Endodermal cell (in vitro differentiated cells): Measurements from ENCODE around the gene DNM1L. TPM values are rescaled to one million over a fixed set of nuclear protein-coding genes. Genes with fewer than 3 reads are reported as not detected.

Experiments
- DNase-seq: peaks from one replicate; pipeline ENCODE4 v3.0.0-alpha.2; 2017
- H3K27ac ChIP-seq: 2 replicates; pipeline ENCODE4 v1.5.1; 2013; ENCODE audit warnings: mild to moderate bottlenecking, low read depth, low read length, moderate library complexity
- H3K27me3 ChIP-seq: 2 replicates; pipeline ENCODE4 v1.6.1; 2013; ENCODE audit warnings: mild to moderate bottlenecking, low read length, moderate library complexity; ENCODE audit not compliant: insufficient read depth, control insufficient read depth, poor library complexity, severe bottlenecking
- H3K36me3 ChIP-seq: 2 replicates; pipeline ENCODE4 v1.7.0; 2013; ENCODE audit warnings: mild to moderate bottlenecking, low read length, moderate library complexity; ENCODE audit not compliant: control insufficient read depth, insufficient read depth
- H3K4me1 ChIP-seq: one replicate; pipeline ENCODE4 v1.7.0; 2013; ENCODE audit warnings: low read length; ENCODE audit not compliant: control insufficient read depth, insufficient read depth
- H3K4me3 ChIP-seq: 2 replicates; pipeline ENCODE4 v1.5.1; 2013; ENCODE audit warnings: mild to moderate bottlenecking, low read length, moderate library complexity
- H3K9ac ChIP-seq: 2 replicates; pipeline ENCODE4 v1.6.1; 2013; ENCODE audit warnings: mild to moderate bottlenecking, low read length, moderate library complexity; ENCODE audit not compliant: poor library complexity, severe bottlenecking; ENCODE audit errors: extremely low read depth
- H3K9me3 ChIP-seq: 2 replicates; pipeline ENCODE4 v1.6.1; 2013; ENCODE audit warnings: mild to moderate bottlenecking, low read length, moderate library complexity; ENCODE audit not compliant: control insufficient read depth
- H3K27ac Mint-ChIP-seq: 2 replicates; pipeline ENCODE4 v1.8.0; 2020; ENCODE audit warnings: mixed read lengths
- H3K27me3 Mint-ChIP-seq: 2 replicates; pipeline ENCODE4 v1.8.0; 2021; ENCODE audit warnings: mild to moderate bottlenecking, mixed read lengths; ENCODE audit not compliant: insufficient read depth
- H3K36me3 Mint-ChIP-seq: 2 replicates; pipeline ENCODE4 v1.8.0; 2020; ENCODE audit warnings: low read depth, mixed read lengths
- H3K4me1 Mint-ChIP-seq: 2 replicates; pipeline ENCODE4 v1.8.0; 2020; ENCODE audit warnings: mixed read lengths
- H3K4me3 Mint-ChIP-seq: 2 replicates; pipeline ENCODE4 v1.8.0; 2020; ENCODE audit warnings: mild to moderate bottlenecking, moderate library complexity, mixed read lengths
- H3K9me3 Mint-ChIP-seq: 2 replicates; pipeline ENCODE4 v1.8.0; 2020; ENCODE audit warnings: mild to moderate bottlenecking, mixed read lengths
- WGBS, 2 experiments: methylation state at CpG; one replicate each; pipeline versions ENCODE4 v1.1.5 to v1.1.7; 2013; ENCODE audit warnings: missing lambda C conversion rate in 2 of 2, mixed read lengths in 1 of 2; ENCODE audit not compliant: insufficient coverage in 1 of 2, insufficient read length in 1 of 2; 5-methylcytosine and 5-hydroxymethylcytosine counted together
- total RNA-seq, 2 donors: library from RNA; stranded (reverse); fragmentation: NEBNext Ultra II Directional in 1 of 2; extraction: Animal tissue kit (Norgen Biotek cat#: 25700) in 1 of 2; gene quantifications; 2 replicates in 1 of 2; 3 replicates in 1 of 2; pipeline ENCODE4 v1.2.1, GENCODE V29; 2021
- TF ChIP-seq, protein P1 (sequence below): fragments of 200-600 bp; sonication (generic); conservative IDR thresholded peaks from 2 replicates; pipeline ENCODE4 v1.5.0; 2021; ENCODE audit warnings: antibody characterized with exemption, mild to moderate bottlenecking

The DNM1L gene
- total RNA-seq, 2 donors from 2014 or later, result 100 to 156 TPM

DNA sequence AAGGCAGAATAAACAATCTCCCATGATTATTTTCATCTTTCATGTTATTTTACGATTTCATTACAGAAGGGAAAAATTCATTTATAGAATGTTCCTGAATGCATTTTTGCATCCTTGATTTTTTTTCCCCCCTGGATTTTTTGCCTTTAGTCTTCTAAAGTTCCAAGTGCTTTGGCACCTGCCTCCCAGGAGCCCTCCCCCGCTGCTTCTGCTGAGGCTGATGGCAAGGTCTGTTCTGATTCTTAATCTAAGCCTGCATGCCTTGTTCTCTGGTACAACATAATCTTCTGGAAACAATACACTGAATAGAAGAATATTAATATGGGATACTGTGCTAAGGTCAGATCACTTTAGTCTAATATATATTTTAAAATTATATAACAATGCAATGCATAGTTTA lies 58.6 kb downstream of the DNM1L start:
- no peak for DNase-seq
- peaks cover 79% of the 10 kb centered on the region for H3K36me3 Mint-ChIP-seq

DNA sequence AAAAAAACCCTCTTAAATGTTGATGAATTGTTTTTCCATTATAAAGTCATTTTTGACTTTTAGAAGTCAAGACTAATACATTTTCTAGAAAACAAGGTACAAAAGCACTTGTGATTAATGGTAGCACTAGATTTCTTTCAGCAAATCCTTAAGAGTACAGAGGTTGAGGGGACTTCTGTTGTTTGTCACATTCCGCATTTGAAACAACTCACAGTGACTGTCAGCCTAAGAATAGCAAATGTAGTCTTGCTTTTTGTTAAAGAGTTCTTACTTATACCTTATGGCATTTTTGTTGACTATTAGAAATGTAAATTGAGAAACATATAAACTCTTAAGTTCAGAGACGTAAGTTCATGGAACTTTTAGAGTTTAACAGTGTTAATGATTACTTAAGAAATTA lies 60.2 kb downstream of the DNM1L start:
- peak overlapping the region; percentile 10 for H3K27ac Mint-ChIP-seq
- Histone ChIP-seq H3K27ac (no peak overlapping the region), H3K36me3 (peaks cover 95% of the 10 kb centered on the region), H3K9ac (no peak overlapping the region), H3K4me1 (no peaks in the 10 kb centered on the region), H3K4me3 (no peak overlapping the region), H3K9me3 (no peaks in the 10 kb centered on the region), H3K27me3 (no peaks in the 10 kb centered on the region)
- 70 to 82% methylated on average over 2 of the region's 2 CpGs for WGBS, 2 experiments
- DNase-seq, result no peak
- H3K4me1 Mint-ChIP-seq, result peaks cover 9% of the 10 kb centered on the region
- peaks cover 79% of the 10 kb centered on the region for H3K36me3 Mint-ChIP-seq
- no peaks in the 10 kb centered on the region for H3K9me3 Mint-ChIP-seq
- TF ChIP-seq, protein P1, sequence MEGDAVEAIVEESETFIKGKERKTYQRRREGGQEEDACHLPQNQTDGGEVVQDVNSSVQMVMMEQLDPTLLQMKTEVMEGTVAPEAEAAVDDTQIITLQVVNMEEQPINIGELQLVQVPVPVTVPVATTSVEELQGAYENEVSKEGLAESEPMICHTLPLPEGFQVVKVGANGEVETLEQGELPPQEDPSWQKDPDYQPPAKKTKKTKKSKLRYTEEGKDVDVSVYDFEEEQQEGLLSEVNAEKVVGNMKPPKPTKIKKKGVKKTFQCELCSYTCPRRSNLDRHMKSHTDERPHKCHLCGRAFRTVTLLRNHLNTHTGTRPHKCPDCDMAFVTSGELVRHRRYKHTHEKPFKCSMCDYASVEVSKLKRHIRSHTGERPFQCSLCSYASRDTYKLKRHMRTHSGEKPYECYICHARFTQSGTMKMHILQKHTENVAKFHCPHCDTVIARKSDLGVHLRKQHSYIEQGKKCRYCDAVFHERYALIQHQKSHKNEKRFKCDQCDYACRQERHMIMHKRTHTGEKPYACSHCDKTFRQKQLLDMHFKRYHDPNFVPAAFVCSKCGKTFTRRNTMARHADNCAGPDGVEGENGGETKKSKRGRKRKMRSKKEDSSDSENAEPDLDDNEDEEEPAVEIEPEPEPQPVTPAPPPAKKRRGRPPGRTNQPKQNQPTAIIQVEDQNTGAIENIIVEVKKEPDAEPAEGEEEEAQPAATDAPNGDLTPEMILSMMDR, result no peak
- no peak overlapping the region for H3K4me3 Mint-ChIP-seq
- no peaks in the 10 kb centered on the region for H3K27me3 Mint-ChIP-seq

More for the DNA sequence above, 58.6 kb downstream of the DNM1L start:
- H3K36me3 ChIP-seq, result peaks cover 96% of the 10 kb centered on the region
- H3K9ac ChIP-seq, result no peak overlapping the region
- H3K4me3 Mint-ChIP-seq, result no peak overlapping the region
- no peaks in the 10 kb centered on the region for H3K27me3 Mint-ChIP-seq
- H3K27ac Mint-ChIP-seq, result no peak overlapping the region
- no peak overlapping the region for H3K27ac ChIP-seq
- TF ChIP-seq, protein P1, result no peak
- H3K9me3 ChIP-seq, result no peaks in the 10 kb centered on the region
- no peaks in the 10 kb centered on the region for H3K27me3 ChIP-seq
- H3K4me1 ChIP-seq, result no peaks in the 10 kb centered on the region
- H3K4me3 ChIP-seq, result no peak overlapping the region
- WGBS, 2 experiments, result 94% methylated on average over 2 of the region's 2 CpGs; no CpG with 5 or more reads in 1 of the 2 experiments
- H3K4me1 Mint-ChIP-seq, result peaks cover 9% of the 10 kb centered on the region
- H3K9me3 Mint-ChIP-seq, result no peaks in the 10 kb centered on the region

DNA sequence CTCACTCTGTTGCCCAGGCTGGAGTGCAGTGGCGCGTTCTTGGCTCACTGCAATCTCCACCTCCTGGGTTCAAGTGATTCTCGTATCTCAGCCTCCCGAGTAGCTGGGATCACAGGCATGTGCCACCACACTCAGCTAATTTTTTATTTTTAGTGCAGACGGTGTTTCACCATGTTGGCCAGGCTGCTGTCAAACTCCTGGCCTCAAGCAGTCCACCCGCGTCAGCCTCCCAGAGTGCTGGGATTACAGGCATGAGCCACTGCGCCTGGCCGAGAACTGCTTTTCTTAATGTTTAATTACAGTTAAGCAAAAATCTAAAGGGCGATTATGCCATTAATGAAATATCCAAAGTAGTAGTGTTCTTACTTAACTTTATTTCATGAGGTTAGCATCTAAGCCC lies 63.0 kb downstream of the DNM1L start:
- H3K36me3 ChIP-seq, result peaks cover 97% of the 10 kb centered on the region
- no peak for DNase-seq
- no peak overlapping the region for H3K27ac ChIP-seq
- Mint-ChIP-seq H3K9me3 (no peaks in the 10 kb centered on the region), H3K36me3 (peaks cover 85% of the 10 kb centered on the region), H3K4me1 (peaks cover 9% of the 10 kb centered on the region), H3K4me3 (no peak overlapping the region), H3K27me3 (no peaks in the 10 kb centered on the region), H3K27ac (no peak overlapping the region)
- no peak overlapping the region for H3K9ac ChIP-seq
- WGBS, 2 experiments, result 92 to 93% methylated on average over 8 to 10 of the region's 10 CpGs
- no peaks in the 10 kb centered on the region for H3K4me1 ChIP-seq
- TF ChIP-seq, protein P1, result no peak
- no peaks in the 10 kb centered on the region for H3K27me3 ChIP-seq
- no peaks in the 10 kb centered on the region for H3K9me3 ChIP-seq
- no peak overlapping the region for H3K4me3 ChIP-seq
